Smooth muscle cell (in vitro differentiated cells): ENCODE measurements around the gene DBF4. TPM values are rescaled to one million over a fixed set of nuclear protein-coding genes. Genes with fewer than 3 reads are reported as not detected.

Experiments
- DNase-seq: peaks from one replicate; lab custom pipeline; 2025; ENCODE audit not compliant: unreplicated experiment; lab: John Stamatoyannopoulos, UW
- H2AFZ ChIP-seq: fragments of 200-600 bp; sonication (generic); 2 replicates; pipeline ENCODE4 v1.6.0; 2016; ENCODE audit warnings: antibody characterized with exemption, low read depth, mild to moderate bottlenecking
- H3F3A ChIP-seq: fragments of 200-600 bp; sonication (generic); 2 replicates; pipeline ENCODE4 v1.6.0; 2017; ENCODE audit warnings: antibody characterized with exemption, low read depth
- H3K27ac ChIP-seq: fragments of 200-600 bp; sonication (generic); 2 replicates; pipeline ENCODE4 v1.5.1; 2016; ENCODE audit warnings: low read depth, mild to moderate bottlenecking
- H3K27me3 ChIP-seq: fragments of 200-600 bp; sonication (generic); 2 replicates; pipeline ENCODE4 v1.6.1; 2016; ENCODE audit warnings: low read depth, mild to moderate bottlenecking
- H3K36me3 ChIP-seq: fragments of 200-600 bp; sonication (generic); 2 replicates; pipeline ENCODE4 v1.5.1; 2016; ENCODE audit warnings: low read depth
- H3K4me1 ChIP-seq: fragments of 200-600 bp; sonication (generic); 2 replicates; pipeline ENCODE4 v1.5.1; 2016; ENCODE audit warnings: low read depth
- H3K4me2 ChIP-seq: fragments of 200-600 bp; sonication (generic); 2 replicates; pipeline ENCODE4 v1.6.0; 2016; ENCODE audit warnings: mild to moderate bottlenecking
- H3K4me3 ChIP-seq: fragments of 200-600 bp; sonication (generic); 2 replicates; pipeline ENCODE4 v1.5.1; 2016; ENCODE audit warnings: mild to moderate bottlenecking
- H3K79me2 ChIP-seq: fragments of 200-600 bp; sonication (generic); 2 replicates; pipeline ENCODE4 v1.6.0; 2016; ENCODE audit warnings: low read depth, mild to moderate bottlenecking
- H3K9ac ChIP-seq: fragments of 200-600 bp; sonication (generic); 2 replicates; pipeline ENCODE4 v1.6.0; 2016; ENCODE audit warnings: low read depth
- H3K9me3 ChIP-seq: fragments of 200-600 bp; sonication (generic); replicated peaks from 2 replicates; pipeline ENCODE4 v1.5.1; 2016; ENCODE audit warnings: low read depth
- H4K20me1 ChIP-seq: fragments of 200-600 bp; sonication (generic); 2 replicates; pipeline ENCODE4 v1.6.0; 2016; ENCODE audit warnings: low read depth
- CTCF ChIP-seq: fragments of 200-600 bp; sonication (generic); IDR thresholded peaks from 2 replicates; pipeline ENCODE4 v1.5.1; 2017; ENCODE audit warnings: borderline replicate concordance, mild to moderate bottlenecking, antibody characterized with exemption; ENCODE audit not compliant: insufficient read depth, poor library complexity, severe bottlenecking
- WGBS: methylation state at CpG from one replicate; pipeline ENCODE4 v1.1.7; 2016; ENCODE audit warnings: low lambda C conversion rate; 5-methylcytosine and 5-hydroxymethylcytosine counted together
- polyA plus RNA-seq: library from polyadenylated mRNA; unstranded; fragments of >200 nt; fragmentation: Nextera tagmentation; extraction: Ambion mirVana; gene quantifications from 2 replicates; pipeline ENCODE4 v1.2.1, GENCODE V29; 2016
- total RNA-seq: library from RNA; depleted of rRNA; stranded (reverse); fragments of >200 nt; gene quantifications from 2 replicates; pipeline ENCODE4 v1.2.3, GENCODE V29; 2014

The DBF4 gene
- total and polyA plus RNA-seq, 2 experiments from 2014 or later = 10.7 to 11.0 TPM

- DNase-seq = peak; percentile 60
- Histone ChIP-seq H3K4me3 (peak overlapping the region; percentile 64), H3K4me1 (peaks cover 14% of the 10 kb centered on the region), H2AFZ (peak overlapping the region; percentile 83), H3K9ac (peak overlapping the region; percentile 60), H4K20me1 (no peaks in the 10 kb centered on the region), H3K27me3 (no peaks in the 10 kb centered on the region), H3K36me3 (no peaks in the 10 kb centered on the region), H3K9me3 (no peaks in the 10 kb centered on the region), H3F3A (no peaks in the 10 kb centered on the region), H3K4me2 (peak overlapping the region; percentile 83), H3K27ac (peak overlapping the region; percentile 63), H3K79me2 (peaks cover 45% of the 10 kb centered on the region)
- WGBS = under 1% methylated on average over 27 of the region's 27 CpGs
- TF ChIP-seq CTCF = no peak
Measured at GRCh38 chr7:87876869-87877234, 559 bp downstream of the DBF4 start.

GRCh38 chr7:87877366-87878040, 1.2 kb downstream of the DBF4 start:
- Histone ChIP-seq H3K79me2 (peaks cover 51% of the 10 kb centered on the region), H2AFZ (peak overlapping the region; percentile 83), H3K9ac (peak overlapping the region; percentile 60), H4K20me1 (no peaks in the 10 kb centered on the region), H3K27me3 (no peaks in the 10 kb centered on the region), H3K4me1 (peaks cover 14% of the 10 kb centered on the region), H3K4me3 (peak overlapping the region; percentile 64), H3F3A (no peaks in the 10 kb centered on the region), H3K4me2 (peak overlapping the region; percentile 83), H3K27ac (peak overlapping the region; percentile 63), H3K9me3 (no peaks in the 10 kb centered on the region), H3K36me3 (no peaks in the 10 kb centered on the region)
- TF ChIP-seq CTCF = no peak
- 7% methylated on average over 10 of the region's 10 CpGs for WGBS
- no peak for DNase-seq

GRCh38 chr7:87878208-87878735, 2.0 kb downstream of the DBF4 start:
- Histone ChIP-seq H3K27ac (no peak overlapping the region), H3K9ac (peak overlapping the region; percentile 31)

More at GRCh38 chr7:87878208-87878735, 2.0 kb downstream of the DBF4 start:
- Histone ChIP-seq H3K27me3 (no peaks in the 10 kb centered on the region), H3K79me2 (peaks cover 53% of the 10 kb centered on the region), H3K9me3 (no peaks in the 10 kb centered on the region), H3F3A (no peaks in the 10 kb centered on the region), H3K36me3 (no peaks in the 10 kb centered on the region), H2AFZ (peak overlapping the region; percentile 83), H4K20me1 (no peaks in the 10 kb centered on the region), H3K4me1 (peaks cover 14% of the 10 kb centered on the region), H3K4me2 (peak overlapping the region; percentile 83), H3K4me3 (peak overlapping the region; percentile 64)
- no peak for TF ChIP-seq CTCF
- WGBS = 46% methylated on average over 3 of the region's 3 CpGs
- no peak for DNase-seq
